NCI-H1417 treated with DMSO at 0.1 percent for 48 hours (cell line): ENCODE measurements around the gene JPH2.

Source experiments
- DNase-seq: peaks from one replicate; lab custom pipeline; 2025; lab: John Stamatoyannopoulos, UW

JPH2 gene

GRCh38 chr20:44125332-44126127 is 61.5 kb downstream of the JPH2 start:
- DNase-seq: no peak

GRCh38 chr20:44123874-44124535 is 63.0 kb downstream of the JPH2 start:
- no peak for DNase-seq

- no peak for DNase-seq
These were observed 63.7 kb downstream of the JPH2 start for GRCh38 chr20:44123251-44123650.

DNA sequence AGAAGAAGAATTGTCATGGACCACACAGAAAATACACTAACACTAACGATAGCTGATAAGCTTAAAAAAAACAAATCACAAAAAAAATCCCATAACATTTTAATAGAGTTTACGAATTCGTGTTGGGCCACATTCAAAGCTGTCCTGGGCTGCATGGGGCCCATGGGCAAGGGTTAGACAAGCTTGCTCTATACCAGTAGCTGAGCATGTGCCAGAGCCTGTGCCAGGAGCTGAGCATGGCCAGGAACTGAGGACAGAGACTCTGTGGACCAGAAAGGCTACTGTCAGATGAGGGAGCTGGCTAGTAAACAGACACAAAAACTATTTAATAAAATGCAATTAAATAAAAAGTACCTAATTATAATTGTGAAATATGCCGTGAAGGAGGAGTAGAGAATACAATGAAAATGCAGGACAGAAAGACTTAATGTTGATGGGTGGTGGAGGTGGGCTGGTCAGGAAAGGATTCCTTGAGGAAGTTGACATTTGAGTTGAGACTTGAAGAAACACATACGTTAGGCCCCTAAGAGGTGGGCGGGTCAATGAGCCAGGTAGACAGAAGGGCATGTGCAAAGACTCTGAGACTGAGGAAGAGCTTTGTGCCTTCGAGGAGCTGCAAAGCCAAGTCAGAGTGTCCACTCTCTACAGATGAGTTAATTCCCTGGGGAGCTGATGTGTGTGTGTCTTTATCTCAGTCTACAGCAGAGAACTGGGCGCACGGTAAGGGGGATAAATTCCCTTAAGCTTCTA is 66.1 kb downstream of the JPH2 start:
- no peak for DNase-seq

- no peak for DNase-seq
These were observed 68.6 kb downstream of the JPH2 start for GRCh38 chr20:44118185-44119033.

DNA sequence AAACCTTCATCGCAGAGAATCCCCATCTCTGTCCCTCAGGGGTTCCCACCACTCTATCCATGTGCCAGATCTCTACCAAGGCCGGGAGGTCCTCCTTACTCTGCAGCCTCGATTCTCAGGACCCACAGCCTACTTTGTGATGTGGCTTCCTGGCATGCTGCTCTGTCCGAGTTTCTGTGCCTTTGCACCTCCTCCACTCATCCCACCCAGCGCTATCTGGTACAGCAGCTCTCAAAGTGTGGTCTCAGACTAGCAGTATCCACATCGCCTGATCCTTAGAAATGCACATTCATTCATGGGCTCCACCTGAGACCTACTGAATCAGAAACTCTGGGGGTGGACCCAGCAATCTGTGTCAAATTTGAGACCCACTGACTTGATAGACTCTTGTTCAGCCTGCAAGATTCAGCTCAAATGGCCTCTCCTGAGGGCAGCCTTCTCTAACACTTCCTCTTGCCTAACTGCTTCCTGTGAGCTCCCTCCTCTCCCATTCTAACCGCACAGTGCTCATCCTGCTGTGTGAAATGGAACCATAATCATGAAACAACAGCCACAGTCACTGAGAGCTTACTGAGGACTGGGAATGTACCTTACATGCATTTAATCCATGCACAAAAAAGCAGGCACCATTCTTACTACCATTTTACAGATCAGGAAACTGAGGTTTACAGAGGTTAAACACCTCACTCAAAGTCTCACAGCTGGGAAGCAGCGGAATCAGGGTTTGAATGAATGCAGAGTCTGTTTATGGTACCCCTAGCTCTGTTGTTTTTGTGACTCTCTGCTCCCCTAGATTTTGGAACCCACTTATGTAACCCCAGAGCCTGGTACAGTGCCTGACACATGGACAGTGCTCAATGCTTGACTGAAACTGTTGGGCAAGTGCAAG is 69.4 kb downstream of the JPH2 start:
- DNase-seq: no peak

GRCh38 chr20:44115762-44116644 is 71.0 kb downstream of the JPH2 start:
- DNase-seq: no peak

DNA sequence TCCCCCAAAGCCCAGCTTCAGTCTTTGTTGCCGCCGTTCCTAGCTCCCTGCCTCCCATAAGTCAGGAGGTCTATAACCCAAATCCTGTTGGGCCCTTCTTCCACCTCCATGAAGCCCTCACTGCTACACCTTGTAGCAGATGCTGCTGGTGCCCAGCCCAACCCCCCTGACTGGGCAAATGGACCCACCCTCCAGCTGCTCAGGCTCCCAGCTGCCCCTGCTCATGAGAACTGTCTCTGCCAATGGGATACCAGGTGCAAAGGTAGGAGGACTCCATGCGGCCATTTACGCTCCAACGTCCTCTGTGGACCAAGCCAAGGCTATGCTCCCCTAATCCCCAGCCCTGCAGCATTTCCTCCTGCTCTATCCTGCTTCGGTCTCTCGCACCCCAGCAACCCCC is 71.8 kb downstream of the JPH2 start:
- no peak for DNase-seq

DNA sequence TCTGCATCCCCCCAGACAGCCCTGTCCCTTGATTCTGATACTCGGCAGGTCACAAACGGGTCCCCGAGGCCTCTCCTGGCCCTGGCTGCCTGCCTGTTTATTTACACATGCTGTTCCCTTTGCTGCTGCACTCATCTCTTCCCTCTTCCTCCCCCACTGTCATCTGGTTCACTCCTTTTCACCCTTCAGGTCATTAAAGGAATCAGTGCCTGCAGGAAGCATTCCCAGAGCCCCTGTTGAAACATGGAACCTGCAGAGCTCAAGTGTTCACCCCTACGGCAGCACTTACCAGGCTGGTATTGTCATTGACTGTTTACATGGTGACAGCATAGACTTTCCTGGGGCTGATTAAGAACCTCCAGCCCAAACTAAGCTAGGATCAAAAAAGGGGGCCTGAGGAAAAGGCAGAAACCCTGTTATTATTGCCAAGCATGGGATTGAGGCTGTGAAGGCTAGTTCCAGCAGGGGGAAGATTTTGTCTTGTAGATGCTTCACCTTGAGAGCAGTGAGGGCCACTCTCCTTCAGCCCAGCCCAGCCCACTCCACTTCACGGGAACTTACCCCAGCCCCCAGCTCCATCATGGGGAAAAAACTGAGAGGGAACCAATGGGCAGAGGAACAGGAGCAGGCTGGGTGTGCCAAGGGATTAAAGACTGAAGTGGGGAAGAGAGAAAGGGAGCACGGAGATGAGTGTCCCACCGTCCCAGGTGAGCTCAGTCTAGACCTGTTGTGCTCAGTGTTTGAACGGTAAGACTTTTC is 73.2 kb downstream of the JPH2 start:
- peak; percentile 63 for DNase-seq

DNA sequence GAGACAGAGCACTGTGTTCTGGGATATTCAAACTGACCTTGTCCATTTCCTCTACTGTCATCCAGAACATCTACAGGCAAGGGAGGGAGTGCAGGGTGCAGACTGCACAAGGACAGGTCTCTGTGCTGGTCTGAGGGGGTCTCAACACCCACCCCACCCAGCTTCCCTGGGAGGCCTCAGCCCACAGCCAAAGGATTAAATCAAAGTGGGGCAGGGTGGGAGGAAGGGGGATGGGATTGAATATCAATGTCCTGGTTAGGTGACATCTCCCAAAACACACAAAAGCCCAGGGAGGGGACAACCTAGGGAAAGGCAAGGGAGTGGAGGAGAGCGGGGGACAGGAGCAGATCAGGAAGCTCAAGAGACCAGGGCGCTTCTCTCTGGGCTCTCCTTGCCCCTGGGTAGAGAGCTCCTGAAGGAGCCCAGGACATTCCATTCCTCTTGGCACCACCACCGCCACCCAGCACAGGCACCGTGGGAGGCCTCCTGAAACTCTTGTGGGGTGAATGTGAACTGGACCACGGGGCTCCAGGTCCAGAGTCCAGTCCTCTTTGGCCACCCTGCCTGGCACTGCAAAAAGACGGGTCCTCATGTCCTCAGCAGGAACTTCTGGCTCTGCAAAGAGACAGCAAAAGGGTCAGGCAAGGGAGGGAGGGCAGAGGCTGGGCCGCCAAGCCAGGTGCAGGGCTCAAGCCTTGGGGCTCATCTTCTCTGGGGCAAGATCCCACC is 73.9 kb downstream of the JPH2 start:
- DNase-seq: no peak

DNA sequence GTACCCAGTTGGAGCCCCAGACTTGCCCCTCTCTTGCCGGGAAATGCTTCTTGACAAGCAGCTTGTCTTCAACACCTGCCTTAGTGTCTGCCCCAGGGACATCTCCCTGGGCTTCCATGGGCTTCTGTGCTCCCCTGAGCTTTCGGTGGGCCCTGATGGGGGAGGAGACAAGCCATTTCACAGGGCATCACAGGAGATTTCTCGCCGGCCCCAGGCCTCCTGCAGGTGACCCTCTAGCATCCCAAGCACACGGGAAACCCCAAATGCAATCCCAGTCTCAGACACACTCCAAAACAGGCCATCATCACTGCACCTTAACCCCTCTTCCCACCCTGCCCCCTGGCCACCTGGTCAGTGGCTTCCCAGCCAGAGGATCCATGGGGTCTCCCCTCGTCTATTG is 74.5 kb downstream of the JPH2 start:
- DNase-seq: no peak

DNA sequence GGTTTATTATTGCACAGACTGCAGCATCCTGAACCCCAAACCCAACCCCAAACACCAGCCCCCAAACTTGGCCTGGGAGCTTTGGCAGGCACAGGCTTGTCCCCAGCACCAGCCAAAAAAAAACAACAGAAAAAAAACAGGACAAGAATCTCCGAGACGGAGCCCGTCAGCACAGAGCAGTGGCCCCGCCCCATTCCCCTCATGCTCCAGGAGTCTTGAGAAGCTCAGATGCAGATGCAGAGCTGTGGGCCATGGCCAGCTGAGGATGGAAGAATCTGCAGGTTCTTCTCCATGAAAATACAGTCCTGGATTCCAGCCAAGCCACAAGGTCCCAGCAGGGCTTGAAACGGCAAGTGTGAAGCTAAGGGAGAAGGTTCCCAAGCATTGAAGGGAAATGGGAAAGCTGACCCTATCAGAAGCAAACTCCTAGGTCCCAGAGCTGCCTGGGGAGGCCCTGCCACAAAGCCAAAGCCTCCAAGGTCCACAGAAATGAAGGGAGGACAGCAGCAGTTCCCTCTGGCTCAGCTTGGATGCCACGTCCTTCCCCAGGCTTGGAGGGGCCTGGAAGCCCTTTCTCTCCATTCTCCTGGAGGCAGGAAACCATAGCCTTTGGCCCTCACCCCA is 75.2 kb downstream of the JPH2 start:
- no peak for DNase-seq

- no peak for DNase-seq
These were observed 76.0 kb downstream of the JPH2 start for GRCh38 chr20:44110816-44111568.

DNA sequence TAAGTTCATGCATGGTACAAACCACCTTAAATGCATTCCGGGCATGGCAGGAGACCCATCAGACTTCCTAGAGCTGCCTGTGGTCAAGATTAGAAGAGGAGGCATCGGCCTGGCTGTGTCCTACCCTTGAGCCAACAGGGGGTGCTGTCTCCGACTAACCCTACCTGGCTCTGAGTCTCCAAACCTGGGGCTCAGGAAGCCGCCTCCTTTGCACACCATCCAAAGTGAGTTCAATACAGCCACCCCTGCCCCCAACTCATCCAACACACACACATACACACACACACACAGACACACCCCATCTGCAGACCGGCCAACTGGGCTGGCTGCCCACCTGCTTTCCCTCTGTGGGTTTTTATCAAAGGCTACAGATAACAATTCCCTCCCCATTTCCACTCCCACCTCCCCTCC is 77.0 kb downstream of the JPH2 start:
- no peak for DNase-seq

DNA sequence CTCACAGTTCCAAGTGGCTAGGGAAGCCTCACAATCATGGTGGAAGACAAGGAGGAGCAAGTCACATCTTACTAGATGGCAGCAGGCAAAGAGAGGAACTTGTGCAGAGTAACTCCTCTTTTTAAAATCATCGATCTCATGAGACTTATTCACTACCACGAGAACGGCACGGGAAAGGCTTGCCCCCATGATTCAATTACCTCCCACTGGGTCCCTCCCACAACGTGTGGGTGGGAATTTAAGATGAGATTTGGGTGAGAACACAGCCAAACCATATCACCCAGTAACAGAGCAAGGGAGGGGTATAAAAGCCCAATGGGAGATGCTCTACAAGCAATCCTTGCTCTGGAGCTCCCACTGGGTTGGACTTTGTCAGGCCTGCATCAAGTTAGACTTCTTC is 80.4 kb downstream of the JPH2 start:
- no peak for DNase-seq

- no peak for DNase-seq
These were observed 82.0 kb downstream of the JPH2 start for GRCh38 chr20:44104798-44105517.

DNA sequence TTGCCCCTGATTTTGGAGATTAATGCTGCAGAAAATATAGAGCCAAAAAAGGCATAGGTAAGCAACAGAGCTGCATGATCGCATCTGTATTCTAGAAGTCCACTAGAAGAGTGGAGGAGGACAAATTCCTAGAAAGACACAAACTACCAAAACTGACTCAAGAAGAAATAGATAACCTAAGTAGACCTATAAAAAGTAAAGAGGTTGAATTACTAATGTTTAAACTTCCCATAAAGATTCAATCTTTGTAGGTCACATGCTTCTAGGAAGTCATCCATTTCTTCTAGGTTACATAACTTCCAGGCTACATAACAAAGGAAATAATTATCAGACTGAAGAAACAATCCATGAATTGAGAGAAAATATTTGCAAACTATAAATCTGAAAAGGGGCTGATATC is 84.4 kb downstream of the JPH2 start:
- no peak for DNase-seq
